ENCODE data around the gene SLAMF9.

SLAMF9 gene

GRCh38 chr1:159932296-159933285 is 21.4 kb downstream of the SLAMF9 start:
- FAIRE-seq: no peak

GRCh38 chr1:159931795-159932173 is 22.3 kb downstream of the SLAMF9 start:
- no peak for FAIRE-seq

GRCh38 chr1:159931101-159931794 is 22.8 kb downstream of the SLAMF9 start:
- no peak for FAIRE-seq

- no peak for FAIRE-seq
Observed at GRCh38 chr1:159930634-159931033, 23.4 kb downstream of the SLAMF9 start.

DNA sequence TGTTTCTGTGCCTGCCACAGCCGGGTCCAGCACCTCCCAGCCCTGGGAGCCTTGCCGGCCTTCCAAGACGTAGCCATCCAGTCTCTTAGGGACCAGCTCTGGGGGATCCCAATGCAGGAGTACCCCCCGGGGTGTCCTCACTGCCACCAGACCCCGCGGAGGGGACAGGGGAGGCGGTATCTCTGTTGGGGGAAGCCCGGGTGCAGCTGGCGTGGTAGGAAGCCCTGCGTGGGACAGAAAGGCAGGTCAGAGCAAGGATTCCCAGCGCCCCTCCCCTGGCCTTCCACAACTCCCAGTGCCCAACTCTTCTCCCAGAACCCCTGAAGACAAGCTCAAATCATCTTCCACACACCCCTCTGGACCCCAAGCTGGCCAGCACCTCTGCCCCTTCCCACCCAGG is 23.8 kb downstream of the SLAMF9 start:
- FAIRE-seq: no peak

DNA sequence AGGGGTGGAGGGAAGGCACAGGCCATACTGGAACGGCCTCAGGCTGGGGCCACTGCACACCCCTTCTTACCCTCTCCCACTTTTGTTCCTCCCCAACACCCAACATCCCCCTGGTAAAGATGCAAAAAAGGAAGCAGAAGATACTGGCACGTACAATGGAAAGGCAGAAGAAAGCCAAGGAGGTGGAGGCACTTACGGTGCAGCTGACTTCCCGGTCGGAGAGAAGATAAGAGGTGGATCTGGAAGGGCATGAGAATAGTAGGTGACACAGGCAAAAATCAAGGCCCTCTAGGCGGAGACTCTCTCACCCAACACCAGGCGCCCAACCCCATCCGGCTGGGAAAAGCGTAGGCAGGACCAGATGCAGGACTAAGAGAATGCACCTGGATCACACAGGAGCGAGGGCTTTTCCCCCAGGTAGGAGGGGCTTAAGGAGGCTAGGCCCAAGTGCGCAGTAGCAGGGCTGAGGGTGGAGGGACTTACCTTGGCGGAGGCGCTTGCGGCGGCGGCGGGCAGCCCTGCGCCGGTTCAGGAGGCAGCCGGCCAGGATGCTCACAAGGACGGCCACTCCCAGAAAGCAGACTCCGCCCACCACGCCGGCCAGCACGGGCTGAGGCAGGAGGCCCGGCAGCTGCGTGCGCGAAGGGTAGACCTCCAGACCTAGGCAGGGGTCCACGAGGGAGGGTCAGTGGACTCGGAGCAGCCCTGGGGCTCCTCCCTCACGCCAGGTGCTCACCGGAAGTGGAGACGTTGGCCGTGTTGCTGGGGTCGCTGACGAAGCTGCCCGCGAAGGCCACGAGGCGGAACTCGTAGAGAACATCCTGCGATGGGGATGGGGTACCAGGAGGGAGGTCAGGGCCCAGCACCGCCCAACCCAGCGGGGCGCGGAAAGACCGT is 24.6 kb downstream of the SLAMF9 start:
- no peak for FAIRE-seq

DNA sequence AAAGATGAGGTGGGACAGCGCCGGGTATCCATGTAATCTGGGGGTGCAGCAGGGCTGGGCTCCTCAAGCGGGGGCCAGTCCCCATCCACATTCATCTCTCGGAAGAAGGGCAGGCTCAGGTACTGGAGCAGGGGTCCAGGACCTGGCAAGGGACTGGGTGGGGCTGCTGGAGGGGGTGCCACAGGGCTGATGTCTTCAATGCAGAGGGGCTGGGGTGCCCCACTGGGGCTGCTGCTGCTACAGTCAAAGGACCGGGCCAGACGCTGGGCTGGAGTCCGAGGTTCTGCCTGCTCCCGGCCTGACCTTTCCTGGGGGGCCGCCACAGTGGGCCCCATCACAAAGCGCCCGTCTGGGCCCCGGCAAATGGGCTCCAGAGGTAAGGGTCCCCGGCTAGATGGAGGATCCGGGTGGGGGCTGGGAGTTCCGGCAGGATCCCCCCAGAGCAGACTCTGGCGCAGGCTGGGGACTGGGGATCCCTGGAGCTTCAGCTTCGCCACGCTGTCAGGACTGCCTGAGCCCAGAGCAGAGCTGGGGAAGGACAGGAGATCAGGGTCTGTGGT is 25.5 kb downstream of the SLAMF9 start:
- FAIRE-seq: no peak

- no peak for FAIRE-seq
Observed at GRCh38 chr1:159927849-159928431, 26.1 kb downstream of the SLAMF9 start.

- FAIRE-seq: no peak
Observed at GRCh38 chr1:159927211-159927848, 26.7 kb downstream of the SLAMF9 start.

DNA sequence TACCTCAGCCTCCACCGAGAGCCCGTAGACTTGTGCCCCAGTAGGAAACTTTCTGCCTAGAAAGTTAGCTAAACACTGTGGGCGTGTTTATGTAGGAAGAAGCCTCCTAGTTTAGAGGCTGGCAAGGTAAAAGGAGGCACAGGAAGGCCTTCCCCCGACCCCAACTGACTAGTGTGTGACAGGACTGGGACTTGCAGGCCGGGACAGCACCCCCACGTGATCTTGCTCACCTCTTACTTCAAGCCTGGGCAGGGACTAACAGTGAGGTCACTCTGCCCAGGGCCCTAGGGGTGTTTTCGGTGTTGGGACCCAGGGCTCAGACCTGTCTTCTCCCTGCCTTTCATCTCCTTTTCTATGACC is 28.3 kb downstream of the SLAMF9 start:
- FAIRE-seq: no peak

DNA sequence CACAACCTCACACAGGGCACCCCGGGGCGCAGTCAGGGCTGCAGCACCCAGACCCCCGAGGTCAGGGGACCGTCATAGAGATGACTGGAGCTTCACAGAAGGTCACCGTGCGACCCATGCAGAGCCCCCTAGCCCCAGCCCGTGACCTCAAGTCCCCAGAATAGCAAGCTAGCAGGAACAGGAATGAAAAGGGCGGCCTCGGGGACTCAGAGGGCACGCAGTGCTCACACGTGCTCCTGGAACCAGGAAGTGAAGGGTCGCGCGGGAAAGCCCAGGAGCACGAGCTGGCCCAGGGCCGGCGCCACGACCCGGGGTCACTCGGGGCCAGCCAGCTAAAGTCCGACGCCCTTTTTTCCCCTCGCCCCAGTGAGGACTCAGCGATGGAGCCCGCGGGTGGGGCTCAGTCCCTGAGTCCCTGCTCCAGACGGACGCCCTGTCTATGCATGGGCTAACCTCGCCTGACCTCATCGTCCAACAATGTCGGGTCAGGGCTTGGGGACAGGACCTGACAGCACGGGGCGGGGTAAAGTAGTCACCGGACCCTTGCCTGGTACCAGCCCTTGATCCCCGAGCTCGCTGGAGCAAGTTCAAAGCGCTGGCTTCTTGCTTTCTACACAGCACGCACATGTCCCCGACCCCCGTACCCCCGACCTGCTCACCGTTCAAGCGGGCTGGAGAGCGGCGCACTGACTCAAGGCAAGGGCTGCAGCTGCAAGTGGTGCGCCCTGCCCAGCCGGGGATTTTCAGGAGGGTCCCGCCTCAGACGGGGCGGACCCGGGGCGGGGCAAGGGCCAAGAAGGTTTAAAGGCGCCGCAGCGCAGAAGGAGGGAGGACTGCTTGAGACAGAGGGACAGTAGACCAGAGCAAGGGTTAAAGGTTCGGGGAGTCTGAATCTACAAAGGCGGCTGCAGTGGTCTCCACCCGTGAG is 29.0 kb downstream of the SLAMF9 start, which contains the start of gene TAGLN2:
Gene TAGLN2 (minus strand): TSS at position 717 of the 928 bp plus-strand sequence. CDS start 4,998 bp downstream, outside the sequence.
- no peak for FAIRE-seq

DNA sequence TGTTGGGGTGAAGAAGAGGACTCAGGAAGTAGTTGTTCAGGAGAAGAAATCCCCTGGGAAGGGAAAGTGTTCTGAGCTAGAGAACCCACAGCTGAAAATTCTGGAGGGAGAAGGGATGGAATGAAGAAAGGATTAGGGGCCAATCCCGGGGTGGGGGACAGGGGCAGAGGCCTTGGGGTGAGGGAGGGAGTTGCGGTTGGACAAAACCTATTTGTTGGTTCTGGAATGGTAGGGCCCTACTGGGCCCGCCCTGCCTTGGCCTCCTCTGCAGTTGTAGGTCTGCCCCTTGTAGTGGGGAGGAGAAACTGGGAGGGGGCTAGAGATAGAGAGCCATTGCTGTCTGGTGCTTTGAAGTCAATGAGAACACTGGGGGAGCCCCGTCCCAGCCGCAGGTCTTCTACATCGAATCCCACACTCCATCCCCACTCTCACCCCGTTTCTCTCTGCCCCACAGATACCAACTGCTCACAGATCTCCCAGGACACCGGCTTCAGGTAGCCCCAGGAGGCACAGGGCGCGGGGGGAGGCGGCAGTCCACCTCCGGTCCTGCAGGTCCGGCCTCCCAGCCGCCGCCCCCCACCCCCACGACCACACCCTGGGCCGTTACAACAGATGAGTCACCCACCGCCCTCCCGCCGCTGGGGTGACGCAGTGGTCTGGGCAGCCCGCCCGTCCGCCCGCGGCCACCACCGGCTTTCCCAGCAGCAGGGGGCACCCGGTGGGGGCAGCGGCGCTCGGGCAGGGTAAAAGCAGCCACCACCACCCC is 29.8 kb downstream of the SLAMF9 start:
- FAIRE-seq: no peak

DNA sequence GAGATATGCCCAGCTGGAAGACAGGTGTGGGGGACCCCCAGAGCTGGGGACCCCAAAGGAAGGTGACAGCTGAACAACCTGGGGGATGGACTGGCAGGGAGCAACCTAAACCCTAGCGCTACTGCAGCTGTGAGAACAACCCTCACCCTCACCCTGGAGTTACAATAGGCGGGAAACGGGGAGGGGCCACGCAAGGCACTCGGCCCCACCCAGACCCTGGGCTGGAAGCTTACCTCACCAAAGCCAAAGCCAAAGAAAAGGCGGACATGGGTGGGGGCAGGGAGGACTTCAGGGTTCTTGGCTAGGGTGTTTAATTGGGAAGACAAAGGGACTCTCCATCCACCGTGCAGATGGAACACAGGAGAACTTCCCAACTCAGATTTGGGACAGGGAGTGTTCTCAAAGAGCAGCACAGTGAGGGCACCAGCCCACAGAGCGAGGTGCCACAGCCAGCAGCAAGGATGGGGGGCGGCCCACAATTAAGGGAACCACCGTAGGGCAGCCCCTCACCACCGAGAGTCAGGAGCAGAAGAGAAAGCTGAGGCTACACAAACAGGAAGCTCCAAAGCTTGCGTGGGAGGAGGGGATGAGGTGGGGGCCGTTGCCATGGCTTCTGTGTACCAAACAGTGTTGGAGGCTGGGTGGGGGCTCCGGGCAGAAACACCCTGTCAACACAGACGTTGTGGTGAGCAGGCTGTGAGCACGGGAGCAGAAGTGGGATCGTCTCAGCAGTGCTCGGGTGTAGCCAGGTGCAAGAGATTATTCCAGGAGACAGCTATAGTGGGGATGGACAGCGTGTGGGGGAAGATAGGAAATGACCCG is 30.6 kb downstream of the SLAMF9 start:
- no peak for FAIRE-seq

GRCh38 chr1:159922511-159923202 is 31.4 kb downstream of the SLAMF9 start:
- no peak for FAIRE-seq

DNA sequence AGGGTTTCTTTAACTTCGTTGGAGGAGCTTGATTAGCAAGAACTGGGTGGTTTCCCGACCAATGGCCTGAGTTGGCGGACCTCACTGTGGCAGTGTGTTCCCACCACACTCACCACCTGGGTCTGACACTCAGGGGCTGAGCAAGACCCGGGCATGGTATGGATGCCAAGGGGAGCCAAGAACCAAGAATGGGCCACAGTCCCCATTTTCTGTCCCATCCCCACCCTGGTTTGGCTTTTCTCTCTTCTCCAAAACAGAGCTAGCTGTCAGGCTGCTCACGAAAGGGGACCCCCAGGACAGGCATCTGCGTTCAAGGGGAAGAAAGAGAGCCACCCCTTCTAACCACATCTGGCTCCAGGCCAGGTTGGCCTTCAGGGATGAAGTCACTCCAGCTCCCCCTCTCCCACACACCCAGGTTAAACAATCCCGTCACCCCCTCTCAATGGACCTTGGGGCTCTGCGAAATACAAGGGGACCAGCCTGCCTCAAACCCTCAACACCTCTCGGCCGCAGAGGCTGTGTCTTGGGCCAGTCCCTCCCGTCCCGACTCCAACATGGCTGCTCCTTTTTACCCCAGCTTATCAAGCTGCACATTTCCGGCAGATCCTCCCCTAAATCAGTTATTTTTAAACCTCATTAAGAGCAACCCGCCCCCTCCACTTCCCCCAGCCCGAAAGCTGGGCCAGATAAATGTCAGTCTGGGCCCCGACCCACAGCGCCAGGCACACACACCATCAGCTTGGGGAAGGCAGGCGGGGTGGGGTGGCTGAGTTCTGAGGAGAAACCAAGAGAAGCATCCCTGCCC is 32.1 kb downstream of the SLAMF9 start:
- FAIRE-seq: no peak

GRCh38 chr1:159921251-159921650 is 32.8 kb downstream of the SLAMF9 start:
- no peak for FAIRE-seq

DNA sequence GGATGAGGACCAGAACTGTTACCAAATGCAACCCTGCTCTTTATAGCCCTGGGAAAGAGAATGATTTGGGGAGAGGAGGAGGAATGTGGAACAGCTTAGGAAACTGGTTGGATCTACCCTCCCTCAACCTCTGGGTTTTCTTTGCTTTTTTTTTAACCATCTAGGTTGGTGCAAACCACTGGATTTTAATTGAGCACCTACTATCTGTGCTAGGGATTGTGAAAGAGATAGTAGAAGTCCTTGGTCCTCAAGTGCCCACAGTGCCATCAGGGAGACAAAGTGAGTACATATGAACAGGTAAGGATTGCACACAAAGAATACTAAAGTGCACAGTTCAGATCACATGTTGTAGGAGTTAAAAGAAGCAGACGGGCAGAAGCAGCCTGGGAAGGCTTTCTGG is 33.4 kb downstream of the SLAMF9 start:
- no peak for FAIRE-seq
